H9 (cell line): ENCODE results near the gene ASTN2. TPM values are rescaled to one million over a fixed set of nuclear protein-coding genes. Genes with fewer than 3 reads are reported as not detected.

Source experiments
- DNase-seq: peaks from one replicate; pipeline ENCODE4 v3.0.0-alpha.2; 2017
- H2AFZ ChIP-seq: one replicate; pipeline ENCODE4 v1.6.1; 2013; ENCODE audit warnings: mild to moderate bottlenecking, low read length, control low read depth, moderate library complexity
- H2AK5ac ChIP-seq: 2 replicates; pipeline ENCODE4 v1.6.1; 2013; ENCODE audit warnings: low read length, control low read depth, mixed read lengths; ENCODE audit not compliant: insufficient read length
- H2BK120ac ChIP-seq: one replicate; pipeline ENCODE4 v1.6.1; 2013; ENCODE audit warnings: low read depth, mild to moderate bottlenecking, low read length, control low read depth, inconsistent platforms; ENCODE audit not compliant: poor library complexity, severe bottlenecking
- H2BK12ac ChIP-seq: 2 replicates; pipeline ENCODE4 v1.6.1; 2013; ENCODE audit warnings: low read length, control low read depth, mixed read lengths, low read depth; ENCODE audit not compliant: insufficient read length
- H2BK15ac ChIP-seq: 2 replicates; pipeline ENCODE4 v1.6.1; 2013; ENCODE audit warnings: low read depth, low read length, control low read depth
- H2BK20ac ChIP-seq: one replicate; pipeline ENCODE4 v1.6.1; 2013; ENCODE audit warnings: low read depth, mild to moderate bottlenecking, low read length, control low read depth, inconsistent platforms; ENCODE audit not compliant: poor library complexity, severe bottlenecking
- H2BK5ac ChIP-seq: 2 replicates; pipeline ENCODE4 v1.6.1; 2013; ENCODE audit warnings: low read length, control low read depth, mixed read lengths; ENCODE audit not compliant: insufficient read length
- H3K14ac ChIP-seq: 2 replicates; pipeline ENCODE4 v1.6.1; 2013; ENCODE audit warnings: low read length, control low read depth; ENCODE audit not compliant: insufficient read depth
- H3K18ac ChIP-seq: 2 replicates; pipeline ENCODE4 v1.6.1; 2013; ENCODE audit warnings: low read depth, mild to moderate bottlenecking, mixed read lengths, low read length, control low read depth; ENCODE audit not compliant: insufficient read length
- H3K23ac ChIP-seq: 2 replicates; pipeline ENCODE4 v1.6.1; 2013; ENCODE audit warnings: low read length, control low read depth, mixed read lengths, low read depth; ENCODE audit not compliant: insufficient read length
- H3K23me2 ChIP-seq: 2 replicates; pipeline ENCODE4 v1.6.1; 2013; ENCODE audit warnings: low read depth, mild to moderate bottlenecking, mixed read lengths, low read length, control low read depth; ENCODE audit not compliant: insufficient read length, poor library complexity, severe bottlenecking
- H3K27ac ChIP-seq: 2 replicates; pipeline ENCODE4 v1.5.1; 2013; ENCODE audit warnings: low read length, control low read depth, mixed read lengths, low read depth; ENCODE audit not compliant: insufficient read length
- H3K27me3 ChIP-seq: 2 replicates; pipeline ENCODE4 v1.6.1; 2013; ENCODE audit warnings: low read length, control low read depth, inconsistent platforms; ENCODE audit not compliant: insufficient read depth
- H3K4ac ChIP-seq: 2 replicates; pipeline ENCODE4 v1.6.1; 2013; ENCODE audit warnings: low read depth, mild to moderate bottlenecking, control low read depth, inconsistent platforms, low read length, moderate library complexity
- H3K4me1 ChIP-seq: 2 replicates; pipeline ENCODE4 v1.6.1; 2013; ENCODE audit warnings: low read length, control low read depth, inconsistent platforms; ENCODE audit not compliant: insufficient read depth
- H3K4me2 ChIP-seq: 2 replicates; pipeline ENCODE4 v1.6.1; 2013; ENCODE audit warnings: low read length, control low read depth, mixed read lengths; ENCODE audit not compliant: insufficient read length, insufficient read depth
- H3K56ac ChIP-seq: 2 replicates; pipeline ENCODE4 v1.6.1; 2013; ENCODE audit warnings: low read depth, mild to moderate bottlenecking, mixed read lengths, low read length, control low read depth; ENCODE audit not compliant: insufficient read length
- H3K79me1 ChIP-seq: 2 replicates; pipeline ENCODE4 v1.6.1; 2013; ENCODE audit warnings: low read depth, mild to moderate bottlenecking, moderate library complexity, low read length, control low read depth, inconsistent platforms; ENCODE audit not compliant: insufficient read depth, poor library complexity, severe bottlenecking
- H3K79me2 ChIP-seq: 2 replicates; pipeline ENCODE4 v1.6.1; 2013; ENCODE audit warnings: low read length, control low read depth, inconsistent platforms; ENCODE audit not compliant: insufficient read depth
- H3K9ac ChIP-seq: 2 replicates; pipeline ENCODE4 v1.6.1; 2013; ENCODE audit warnings: low read length, control low read depth, mixed read lengths; ENCODE audit not compliant: insufficient read length; ENCODE audit errors: extremely low read depth
- H3K9me3 ChIP-seq: one replicate; pipeline ENCODE4 v1.6.1; 2013; ENCODE audit warnings: low read depth, low read length, inconsistent platforms; ENCODE audit not compliant: control insufficient read depth
- H3T11ph ChIP-seq: one replicate; pipeline ENCODE4 v1.6.1; 2013; ENCODE audit warnings: mild to moderate bottlenecking, low read length, control low read depth, inconsistent platforms
- H4K20me1 ChIP-seq: one replicate; pipeline ENCODE4 v1.6.1; 2013; ENCODE audit not compliant: control insufficient read depth, insufficient read length, insufficient read depth
- H4K5ac ChIP-seq: 2 replicates; pipeline ENCODE4 v1.6.1; 2013; ENCODE audit warnings: low read depth, mild to moderate bottlenecking, mixed read lengths, low read length, control low read depth; ENCODE audit not compliant: insufficient read length
- H4K8ac ChIP-seq: replicated peaks from 2 replicates; pipeline ENCODE4 v1.6.1; 2013; ENCODE audit warnings: low read length, control low read depth, mixed read lengths, low read depth; ENCODE audit not compliant: insufficient read length
- H4K91ac ChIP-seq: 2 replicates; pipeline ENCODE4 v1.6.1; 2013; ENCODE audit warnings: low read depth, mild to moderate bottlenecking, moderate library complexity, mixed read lengths, low read length, control low read depth; ENCODE audit not compliant: insufficient read length
- H3K27ac Mint-ChIP-seq, 3 experiments: 2 replicates in 2 of 3; 3 replicates in 1 of 3; pipeline ENCODE4 v1.8.0; 2020 to 2021; ENCODE audit warnings: mixed read lengths in 3 of 3, mild to moderate bottlenecking in 1 of 3, moderate library complexity in 1 of 3
- H3K27me3 Mint-ChIP-seq: 2 replicates; pipeline ENCODE4 v1.8.0; 2021; ENCODE audit warnings: low read depth, mild to moderate bottlenecking, moderate library complexity, mixed read lengths
- H3K36me3 Mint-ChIP-seq, 3 experiments: 2 replicates in 2 of 3; 3 replicates in 1 of 3; pipeline ENCODE4 v1.8.0; 2020 to 2021; ENCODE audit warnings: low read depth in 3 of 3, mixed read lengths in 3 of 3; ENCODE audit not compliant: insufficient read depth in 1 of 3
- H3K4me1 Mint-ChIP-seq, 2 experiments: 2 replicates each; pipeline ENCODE4 v1.8.0; 2020; ENCODE audit warnings: mixed read lengths in 2 of 2
- H3K4me3 Mint-ChIP-seq, 2 experiments: 2 replicates in 1 of 2; 3 replicates in 1 of 2; pipeline ENCODE4 v1.8.0; 2020 to 2021; ENCODE audit warnings: mild to moderate bottlenecking in 2 of 2, mixed read lengths in 2 of 2, moderate library complexity in 1 of 2
- H3K9me3 Mint-ChIP-seq, 2 experiments: 2 replicates in 1 of 2; 3 replicates in 1 of 2; pipeline ENCODE4 v1.8.0; 2020; ENCODE audit warnings: mild to moderate bottlenecking in 2 of 2, mixed read lengths in 2 of 2, moderate library complexity in 1 of 2
- CTCF ChIP-seq: fragments of 200-600 bp; sonication (generic); conservative IDR thresholded peaks from 3 replicates; pipeline ENCODE4 v1.8.0; 2021; ENCODE audit warnings: antibody characterized with exemption, mild to moderate bottlenecking
- WGBS: extraction: QIAGEN DNeasy Blood & Tissue Kit; methylation state at CpG from one replicate; pipeline ENCODE4 v1.1.7; 2013; ENCODE audit warnings: missing lambda C conversion rate, low lambda C conversion rate, mixed read lengths; ENCODE audit not compliant: insufficient read length; ENCODE audit errors: extremely low coverage; 5-methylcytosine and 5-hydroxymethylcytosine counted together
- total RNA-seq: library from RNA; stranded (reverse); gene quantifications from 2 replicates; pipeline ENCODE4 v1.2.1, GENCODE V29; 2021

The ASTN2 gene
- total RNA-seq, 1 experiment from 2014 or later: 9.7 TPM

DNA sequence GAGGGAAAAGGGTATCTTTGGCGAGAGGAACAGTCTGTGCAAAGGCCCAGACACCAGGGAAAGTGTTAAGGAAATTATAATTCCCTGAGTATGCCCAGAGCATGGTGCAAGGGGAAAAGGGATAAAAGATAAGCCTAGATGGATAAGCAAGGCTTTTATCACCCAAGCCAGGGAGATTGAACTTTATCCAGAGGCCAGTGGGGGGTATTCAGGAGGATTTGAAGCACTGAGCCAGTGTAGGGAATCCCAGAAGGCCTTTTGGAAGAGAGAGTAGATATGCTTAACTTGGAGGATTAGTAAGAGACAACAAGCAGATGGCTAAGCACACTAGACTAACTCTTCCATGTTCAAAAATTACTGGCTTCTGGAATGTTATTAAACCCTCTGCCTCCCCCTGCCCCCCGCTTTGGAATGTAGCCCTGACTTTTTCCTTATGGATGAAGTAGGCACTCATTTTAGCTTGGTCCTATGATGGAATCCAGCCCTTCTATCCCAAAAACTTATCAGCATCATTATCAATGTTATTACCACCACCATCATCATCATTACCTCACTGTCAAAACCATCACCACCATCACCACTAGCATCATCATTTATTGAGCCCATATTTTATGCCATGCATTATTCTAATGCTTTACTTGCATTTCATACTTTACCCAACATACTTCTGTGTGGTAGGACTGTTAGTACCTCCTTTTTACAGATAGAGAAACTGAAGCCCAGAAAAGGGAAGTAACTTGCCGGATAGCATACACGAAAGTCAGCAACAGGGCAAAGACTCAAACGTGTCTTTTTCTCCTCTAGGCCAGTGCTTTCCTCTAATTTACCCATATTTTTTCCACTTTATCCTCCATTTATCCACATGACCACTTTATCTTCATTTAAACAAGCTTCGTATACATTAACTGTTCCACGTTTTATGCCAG lies 1024.3 kb downstream of the ASTN2 start:
- Mint-ChIP-seq H3K4me1 (peaks cover 8% of the 10 kb centered on the region in 2 experiments; a peak in 3 of 4 replicates), H3K27me3 (no peaks in the 10 kb centered on the region), H3K27ac (no peak overlapping the region), H3K9me3 (no peaks in the 10 kb centered on the region), H3K36me3 (no peaks in the 10 kb centered on the region), H3K4me3 (no peak overlapping the region)
- no peaks in the 10 kb centered on the region for H3K79me1 ChIP-seq
- H2BK12ac ChIP-seq: no peak overlapping the region
- H2BK5ac ChIP-seq: no peak overlapping the region
- no peak overlapping the region for H2AK5ac ChIP-seq
- H4K91ac ChIP-seq: no peak overlapping the region
- no peak overlapping the region for H3K23ac ChIP-seq
- H3K14ac ChIP-seq: no peak overlapping the region
- H3K79me2 ChIP-seq: no peaks in the 10 kb centered on the region
- H2BK20ac ChIP-seq: no peak overlapping the region
- no peak overlapping the region for H3K27ac ChIP-seq
- no peak for DNase-seq
- H3K4me2 ChIP-seq: no peak overlapping the region
- H3K27me3 ChIP-seq: no peaks in the 10 kb centered on the region; the same call in 1 of the 2 replicates
- no peak overlapping the region for H4K8ac ChIP-seq
- no peak overlapping the region for H3K9ac ChIP-seq
- H2BK15ac ChIP-seq: no peak overlapping the region
- no CpG with 5 or more reads among the region's 7 CpGs for WGBS
- no peak overlapping the region for H2AFZ ChIP-seq
- TF ChIP-seq CTCF: no peak
- H2BK120ac ChIP-seq: no peak overlapping the region
- no peaks in the 10 kb centered on the region for H4K20me1 ChIP-seq
- H4K5ac ChIP-seq: no peak overlapping the region
- no peak overlapping the region for H3T11ph ChIP-seq
- no peak overlapping the region for H3K56ac ChIP-seq
- no peak overlapping the region for H3K18ac ChIP-seq
- no peaks in the 10 kb centered on the region for H3K9me3 ChIP-seq
- H3K4me1 ChIP-seq: no peaks in the 10 kb centered on the region
- H3K4ac ChIP-seq: no peak overlapping the region
- no peaks in the 10 kb centered on the region for H3K23me2 ChIP-seq
